ENCODE data around the gene GRIA4.

DNA sequence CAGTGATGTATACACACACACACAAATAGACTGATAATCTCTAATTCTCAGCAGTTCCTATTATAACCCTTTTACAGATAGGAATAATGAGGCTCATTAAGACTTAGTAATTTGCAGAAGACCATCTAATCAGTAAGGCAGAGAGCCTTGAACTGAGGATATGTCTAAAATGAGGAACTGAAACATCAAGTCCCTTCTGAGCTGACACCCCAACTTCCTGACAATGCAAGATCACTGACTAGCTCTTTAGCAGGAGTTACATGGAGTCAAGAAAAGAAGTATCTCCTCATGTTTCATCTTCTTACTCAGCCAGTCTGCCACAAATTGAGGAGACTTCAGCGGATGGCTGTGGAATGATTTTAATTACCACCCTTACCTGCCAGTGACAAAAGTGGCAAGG lies 219.2 kb downstream of the GRIA4 start:
- TF ChIP-seq EZH2 (IDR thresholded peaks at IDR 0.05; ENCODE audit: low read depth) = no peak
- TF ChIP-seq, protein P1, sequence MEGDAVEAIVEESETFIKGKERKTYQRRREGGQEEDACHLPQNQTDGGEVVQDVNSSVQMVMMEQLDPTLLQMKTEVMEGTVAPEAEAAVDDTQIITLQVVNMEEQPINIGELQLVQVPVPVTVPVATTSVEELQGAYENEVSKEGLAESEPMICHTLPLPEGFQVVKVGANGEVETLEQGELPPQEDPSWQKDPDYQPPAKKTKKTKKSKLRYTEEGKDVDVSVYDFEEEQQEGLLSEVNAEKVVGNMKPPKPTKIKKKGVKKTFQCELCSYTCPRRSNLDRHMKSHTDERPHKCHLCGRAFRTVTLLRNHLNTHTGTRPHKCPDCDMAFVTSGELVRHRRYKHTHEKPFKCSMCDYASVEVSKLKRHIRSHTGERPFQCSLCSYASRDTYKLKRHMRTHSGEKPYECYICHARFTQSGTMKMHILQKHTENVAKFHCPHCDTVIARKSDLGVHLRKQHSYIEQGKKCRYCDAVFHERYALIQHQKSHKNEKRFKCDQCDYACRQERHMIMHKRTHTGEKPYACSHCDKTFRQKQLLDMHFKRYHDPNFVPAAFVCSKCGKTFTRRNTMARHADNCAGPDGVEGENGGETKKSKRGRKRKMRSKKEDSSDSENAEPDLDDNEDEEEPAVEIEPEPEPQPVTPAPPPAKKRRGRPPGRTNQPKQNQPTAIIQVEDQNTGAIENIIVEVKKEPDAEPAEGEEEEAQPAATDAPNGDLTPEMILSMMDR (conservative IDR thresholded peaks at IDR 0.05) = no peak
